Central memory CD8-positive, alpha-beta T cell (primary cell): ENCODE measurements around the gene CCHCR1.
A peak's percentile ranks its signal among the peaks of the same experiment; 100 is the strongest.

ENCODE experiments used
- ATAC-seq: fragments of 150-1000 bp; cut with Tn5 transposase; replicated peaks from 2 replicates; pipeline ENCODE4 v1.10.0; 2022; ENCODE audit warnings: mild to moderate bottlenecking, moderate FRiP score, moderate number of reproducible peaks; ENCODE audit not compliant: poor library complexity, severe bottlenecking; ENCODE audit errors: extremely low read depth
- DNase-seq, 2 donors: peaks; one replicate each; pipeline ENCODE4 v3.0.0; 2021; ENCODE audit warnings: low spot score in 2 of 2
- H3K27ac Mint-ChIP-seq: one replicate; pipeline ENCODE4 v1.8.0; 2022; ENCODE audit warnings: low read depth, mild to moderate bottlenecking, moderate library complexity, mixed read lengths
- H3K27me3 Mint-ChIP-seq: one replicate; pipeline ENCODE4 v1.8.0; 2022; ENCODE audit warnings: mixed read lengths
- H3K36me3 Mint-ChIP-seq: one replicate; pipeline ENCODE4 v1.8.0; 2022; ENCODE audit warnings: mild to moderate bottlenecking, moderate library complexity, mixed read lengths; ENCODE audit not compliant: insufficient read depth
- H3K4me1 Mint-ChIP-seq: one replicate; pipeline ENCODE4 v1.8.0; 2022; ENCODE audit warnings: mixed read lengths
- H3K4me3 Mint-ChIP-seq: one replicate; pipeline ENCODE4 v1.8.0; 2022; ENCODE audit warnings: mild to moderate bottlenecking, moderate library complexity, mixed read lengths
- H3K9me3 Mint-ChIP-seq: one replicate; pipeline ENCODE4 v1.8.0; 2022; ENCODE audit warnings: mixed read lengths

Gene CCHCR1

DNA sequence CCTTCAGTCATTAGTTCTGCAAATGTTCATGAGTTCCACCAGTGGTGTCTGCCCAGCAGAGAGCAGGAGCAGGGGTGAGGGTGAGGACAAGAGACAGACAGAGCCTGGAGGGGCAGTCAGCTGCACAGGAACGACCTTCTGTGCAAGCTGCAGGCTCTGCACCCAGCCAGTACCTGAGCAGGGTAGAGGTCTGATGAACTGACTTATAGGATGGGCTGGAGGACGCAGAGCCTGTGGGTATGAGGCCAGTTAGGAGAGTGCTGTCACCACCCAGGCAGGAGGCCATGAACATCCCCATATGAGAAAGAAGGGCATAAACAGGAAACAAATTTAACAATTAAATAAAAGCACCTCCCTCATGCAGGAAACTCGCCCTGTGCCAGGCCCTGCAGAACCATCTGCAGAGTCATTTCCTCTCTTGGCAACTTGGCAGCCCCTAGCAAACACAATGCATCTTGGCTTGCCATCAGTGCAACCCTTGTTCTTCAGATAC, 63.2 kb downstream of the CCHCR1 start:
- DNase-seq (no peak), ATAC-seq (peak; percentile 77)
- no peaks in the 10 kb centered on the region for H3K9me3 Mint-ChIP-seq
- no peaks in the 10 kb centered on the region for H3K27me3 Mint-ChIP-seq
- H3K4me1 Mint-ChIP-seq, result peaks cover 30% of the 10 kb centered on the region
- peak overlapping the region; percentile 77 for H3K27ac Mint-ChIP-seq
- H3K4me3 Mint-ChIP-seq, result peak overlapping the region; percentile 49
- H3K36me3 Mint-ChIP-seq, result peaks cover 4% of the 10 kb centered on the region

DNA sequence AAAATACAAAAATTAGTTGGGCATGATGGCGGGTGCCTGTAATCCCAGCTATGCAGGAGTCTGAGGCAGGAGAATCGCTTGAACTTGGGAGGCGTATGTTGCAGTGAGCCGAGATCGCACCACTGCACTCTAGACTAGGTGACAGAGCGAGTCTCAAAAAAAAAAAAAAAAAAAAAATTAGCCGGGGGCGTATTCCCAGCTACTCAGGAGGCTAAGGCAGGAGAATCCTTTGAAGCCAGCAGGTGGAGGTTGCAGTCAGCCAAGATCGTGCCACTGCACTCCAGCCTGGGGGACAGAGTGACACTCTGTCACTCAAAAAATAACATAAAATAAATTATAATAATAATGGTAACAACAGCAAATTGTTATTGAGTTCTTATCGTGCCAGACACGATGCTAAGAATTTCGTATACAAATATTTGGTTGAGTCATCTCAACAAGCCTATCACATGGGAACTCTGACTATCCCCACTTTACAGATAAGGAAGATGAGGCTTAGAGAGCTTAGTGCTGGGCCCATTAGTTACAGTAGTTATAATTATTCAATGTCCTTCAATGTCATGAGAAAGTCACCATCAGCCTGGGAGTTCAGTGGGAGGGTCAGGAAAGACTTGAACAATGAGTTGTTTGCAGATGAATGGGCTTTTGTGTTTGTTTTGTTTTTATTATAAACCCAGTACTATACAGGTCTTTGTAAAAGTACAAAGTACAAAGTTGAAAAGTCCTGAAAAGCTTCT, 64.7 kb downstream of the CCHCR1 start:
- no peak overlapping the region for H3K4me3 Mint-ChIP-seq
- no peaks in the 10 kb centered on the region for H3K9me3 Mint-ChIP-seq
- DNase-seq, result no peak
- H3K27me3 Mint-ChIP-seq, result peaks cover 1% of the 10 kb centered on the region
- H3K36me3 Mint-ChIP-seq, result peaks cover 4% of the 10 kb centered on the region
- no peak overlapping the region for H3K27ac Mint-ChIP-seq
- no peak for ATAC-seq
- peaks cover 30% of the 10 kb centered on the region for H3K4me1 Mint-ChIP-seq
